Measurements from ENCODE around the gene ALK. TPM values are rescaled to one million over a fixed set of nuclear protein-coding genes. Genes with fewer than 3 reads are reported as not detected.

ALK gene
- total RNA-seq, 1 donor from 2014 or later, result 0.14 TPM

DNA sequence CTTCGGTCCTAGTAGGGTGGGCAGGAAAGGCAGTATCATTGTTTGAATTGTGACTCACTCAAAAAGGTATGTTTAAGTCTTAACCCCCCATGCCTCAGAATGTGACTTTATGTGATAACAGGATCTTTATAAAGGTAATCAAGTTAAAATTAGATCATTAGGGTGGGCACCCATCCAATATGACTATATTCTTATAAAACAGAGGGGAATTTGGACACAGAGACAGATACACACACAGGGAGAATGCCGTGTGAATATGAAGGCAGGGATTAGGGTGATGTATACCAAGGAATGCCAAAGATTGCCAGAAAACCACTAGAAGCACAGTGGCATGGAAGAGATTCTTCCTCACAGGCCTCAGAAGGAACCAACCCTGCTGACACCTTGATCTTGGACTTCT lies 524.3 kb downstream of the ALK start:
- TF ChIP-seq, protein P1, sequence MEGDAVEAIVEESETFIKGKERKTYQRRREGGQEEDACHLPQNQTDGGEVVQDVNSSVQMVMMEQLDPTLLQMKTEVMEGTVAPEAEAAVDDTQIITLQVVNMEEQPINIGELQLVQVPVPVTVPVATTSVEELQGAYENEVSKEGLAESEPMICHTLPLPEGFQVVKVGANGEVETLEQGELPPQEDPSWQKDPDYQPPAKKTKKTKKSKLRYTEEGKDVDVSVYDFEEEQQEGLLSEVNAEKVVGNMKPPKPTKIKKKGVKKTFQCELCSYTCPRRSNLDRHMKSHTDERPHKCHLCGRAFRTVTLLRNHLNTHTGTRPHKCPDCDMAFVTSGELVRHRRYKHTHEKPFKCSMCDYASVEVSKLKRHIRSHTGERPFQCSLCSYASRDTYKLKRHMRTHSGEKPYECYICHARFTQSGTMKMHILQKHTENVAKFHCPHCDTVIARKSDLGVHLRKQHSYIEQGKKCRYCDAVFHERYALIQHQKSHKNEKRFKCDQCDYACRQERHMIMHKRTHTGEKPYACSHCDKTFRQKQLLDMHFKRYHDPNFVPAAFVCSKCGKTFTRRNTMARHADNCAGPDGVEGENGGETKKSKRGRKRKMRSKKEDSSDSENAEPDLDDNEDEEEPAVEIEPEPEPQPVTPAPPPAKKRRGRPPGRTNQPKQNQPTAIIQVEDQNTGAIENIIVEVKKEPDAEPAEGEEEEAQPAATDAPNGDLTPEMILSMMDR (IDR thresholded peaks at IDR 0.05; ENCODE audit: borderline replicate concordance), result no peak
- Histone ChIP-seq H3K9me3 (replicated peaks) (no peaks in the 10 kb centered on the region), H3K36me3 (no peaks in the 10 kb centered on the region)

DNA sequence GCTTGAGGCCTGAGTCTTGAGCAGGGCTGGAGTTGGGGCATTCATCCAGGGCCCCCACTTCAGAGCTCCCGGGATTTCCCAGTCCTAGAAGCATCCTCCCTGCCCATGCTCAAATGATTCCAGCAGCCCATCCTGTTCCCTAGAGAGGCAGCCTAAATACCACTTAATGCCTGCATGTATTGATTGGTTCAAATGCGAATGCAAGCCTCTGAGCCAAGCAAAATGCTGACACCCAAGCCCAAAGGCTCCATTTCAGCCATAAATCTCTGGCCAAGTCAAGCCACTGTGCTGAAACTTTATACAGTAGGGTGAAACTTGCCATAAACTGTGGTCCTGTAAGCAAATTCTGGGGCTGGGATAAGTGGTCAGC lies 526.4 kb downstream of the ALK start:
- Histone ChIP-seq H3K9me3 (replicated peaks) (no peaks in the 10 kb centered on the region), H3K36me3 (no peaks in the 10 kb centered on the region), H3K27me3 (ENCODE audit: low read depth) (peaks cover 36% of the 10 kb centered on the region), H3K4me3 (no peak overlapping the region), H3K4me1 (no peaks in the 10 kb centered on the region), H3K27ac (replicated peaks) (no peak overlapping the region)
- TF ChIP-seq, protein P1 (IDR thresholded peaks at IDR 0.05; ENCODE audit: borderline replicate concordance), result no peak
- no peak for DNase-seq
- intact Hi-C loops (cut with micrococcal nuclease), result no loop called here

More for the DNA sequence above, 524.3 kb downstream of the ALK start:
- DNase-seq, result no peak
- Histone ChIP-seq H3K27ac (replicated peaks) (no peak overlapping the region), H3K4me3 (no peak overlapping the region), H3K27me3 (ENCODE audit: low read depth) (peaks cover 42% of the 10 kb centered on the region), H3K4me1 (no peaks in the 10 kb centered on the region)
- intact Hi-C loops (cut with micrococcal nuclease), result no loop called here

DNA sequence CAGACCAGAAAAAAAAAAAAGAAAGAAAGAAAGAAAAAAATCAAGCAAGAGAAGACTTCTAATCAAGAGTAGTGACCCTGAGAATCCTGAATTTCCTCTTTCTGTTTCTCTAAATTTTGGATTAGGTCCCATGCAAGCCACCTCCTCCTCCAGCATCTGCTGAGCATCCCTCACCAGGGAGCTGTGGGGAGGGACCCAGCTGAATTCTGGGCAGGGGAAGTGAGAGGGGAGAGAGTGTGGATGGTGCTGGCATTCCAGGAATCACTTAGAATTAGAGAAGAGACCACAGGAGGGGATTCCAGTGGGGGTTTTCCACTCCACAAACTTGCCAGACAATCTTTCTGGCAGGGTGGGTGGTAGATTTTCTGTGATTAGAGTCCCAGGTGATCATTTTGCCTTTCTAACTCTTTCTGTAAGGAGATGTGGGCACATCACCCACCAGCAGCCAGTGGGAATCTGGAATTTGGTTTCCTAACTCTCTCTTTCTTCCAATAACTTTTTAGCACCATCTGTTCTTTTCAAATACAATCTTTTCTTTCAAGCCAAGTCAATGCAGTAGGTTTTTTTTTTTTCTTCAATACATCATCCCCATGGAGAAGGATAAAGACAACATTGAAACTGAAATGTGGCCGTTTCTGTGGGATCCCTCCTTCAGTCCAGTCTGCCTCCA lies 526.9 kb downstream of the ALK start:
- TF ChIP-seq, protein P1 (IDR thresholded peaks at IDR 0.05; ENCODE audit: borderline replicate concordance), result no peak
- no peaks in the 10 kb centered on the region for H3K36me3 ChIP-seq
- no peaks in the 10 kb centered on the region for H3K9me3 ChIP-seq (replicated peaks)
- peaks cover 31% of the 10 kb centered on the region for H3K27me3 ChIP-seq (ENCODE audit: low read depth)
- no peak for DNase-seq
- H3K4me1 ChIP-seq, result no peaks in the 10 kb centered on the region
- intact Hi-C loops (cut with micrococcal nuclease), result no loop called here
- H3K27ac ChIP-seq (replicated peaks), result no peak overlapping the region
- no peak overlapping the region for H3K4me3 ChIP-seq

DNA sequence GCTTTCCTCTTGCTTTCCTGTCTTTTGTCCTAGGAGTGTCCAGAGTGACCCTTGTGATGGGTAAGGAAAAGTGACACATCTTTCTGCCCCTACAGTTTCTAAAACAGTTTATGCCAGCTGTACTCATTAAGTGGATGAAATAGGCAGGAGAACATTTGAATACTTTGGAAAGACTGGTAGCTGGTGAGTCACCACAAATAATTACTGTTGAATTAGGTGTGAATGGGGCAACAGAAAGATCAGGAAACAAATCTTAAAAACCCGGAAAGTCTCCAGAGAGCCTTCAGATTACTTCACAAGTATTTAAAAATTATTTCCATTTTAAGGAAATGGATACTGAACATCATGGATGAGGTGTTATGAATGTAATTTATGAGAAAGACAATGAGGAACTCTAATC lies 527.7 kb downstream of the ALK start:
- Histone ChIP-seq H3K9me3 (replicated peaks) (no peaks in the 10 kb centered on the region), H3K27ac (replicated peaks) (no peak overlapping the region), H3K27me3 (ENCODE audit: low read depth) (peaks cover 28% of the 10 kb centered on the region), H3K36me3 (no peaks in the 10 kb centered on the region), H3K4me3 (no peak overlapping the region), H3K4me1 (no peaks in the 10 kb centered on the region)
- TF ChIP-seq, protein P1 (IDR thresholded peaks at IDR 0.05; ENCODE audit: borderline replicate concordance), result no peak
- DNase-seq, result no peak
- intact Hi-C loops (cut with micrococcal nuclease), result no loop called here

DNA sequence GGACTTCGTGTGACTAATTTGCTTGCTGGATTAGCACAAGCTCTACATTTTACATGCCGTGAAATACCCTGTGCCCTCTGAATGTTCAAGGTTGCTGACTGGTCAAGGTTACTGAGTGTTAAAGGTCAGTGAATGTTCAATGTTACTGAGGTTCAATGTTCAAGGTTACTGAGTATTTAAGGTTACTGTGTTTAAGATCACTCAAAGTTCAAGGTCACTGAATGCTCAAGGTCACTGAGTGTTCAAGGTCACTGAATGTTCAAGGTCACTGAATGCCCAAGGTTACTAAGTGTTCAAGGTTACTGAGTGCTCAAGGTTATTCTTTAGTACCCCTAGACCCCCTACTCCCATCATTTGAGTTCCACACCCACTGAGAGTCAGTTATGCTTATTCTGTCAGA lies 528.6 kb downstream of the ALK start:
- intact Hi-C loops (cut with micrococcal nuclease), result no loop called here
- TF ChIP-seq, protein P1 (IDR thresholded peaks at IDR 0.05; ENCODE audit: borderline replicate concordance), result no peak
- no peak for DNase-seq

More for the DNA sequence above, 528.6 kb downstream of the ALK start:
- Histone ChIP-seq H3K27ac (replicated peaks) (no peak overlapping the region), H3K9me3 (replicated peaks) (no peaks in the 10 kb centered on the region), H3K27me3 (ENCODE audit: low read depth) (peaks cover 28% of the 10 kb centered on the region), H3K4me3 (no peak overlapping the region), H3K4me1 (peaks cover 8% of the 10 kb centered on the region), H3K36me3 (no peaks in the 10 kb centered on the region)

All from left ventricle myocardium inferior (tissue), 1 donor.